ENCODE measurements around the gene SMAD2.

SMAD2 gene

DNA sequence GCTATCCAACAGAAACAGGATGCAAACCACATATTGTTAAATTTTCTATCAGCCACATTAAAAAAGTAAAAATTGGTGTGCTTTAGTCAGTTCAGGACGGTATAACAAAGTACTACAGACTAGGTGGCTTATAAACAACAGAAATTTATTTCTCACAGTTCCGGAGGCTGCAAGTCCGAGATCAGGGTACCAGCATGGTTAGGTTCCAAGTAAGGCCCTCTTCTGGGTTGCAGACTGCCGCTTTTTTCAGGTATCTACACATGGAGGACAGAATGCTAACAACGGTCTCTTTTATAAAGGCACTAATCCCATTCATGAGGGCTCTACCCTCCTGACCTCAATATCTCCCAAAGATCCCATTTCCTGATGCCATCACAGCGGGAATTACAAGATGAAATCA lies 10.5 kb downstream of the SMAD2 start:
- no peaks in the 10 kb centered on the region for H3K27me3 ChIP-seq (ENCODE audit: insufficient read depth, poor library complexity, severe bottlenecking)
- no peak overlapping the region for H3K27ac ChIP-seq (ENCODE audit: poor library complexity, severe bottlenecking)
- DNase-seq (ENCODE audit: low spot score): no peak
- TF ChIP-seq, protein P1, sequence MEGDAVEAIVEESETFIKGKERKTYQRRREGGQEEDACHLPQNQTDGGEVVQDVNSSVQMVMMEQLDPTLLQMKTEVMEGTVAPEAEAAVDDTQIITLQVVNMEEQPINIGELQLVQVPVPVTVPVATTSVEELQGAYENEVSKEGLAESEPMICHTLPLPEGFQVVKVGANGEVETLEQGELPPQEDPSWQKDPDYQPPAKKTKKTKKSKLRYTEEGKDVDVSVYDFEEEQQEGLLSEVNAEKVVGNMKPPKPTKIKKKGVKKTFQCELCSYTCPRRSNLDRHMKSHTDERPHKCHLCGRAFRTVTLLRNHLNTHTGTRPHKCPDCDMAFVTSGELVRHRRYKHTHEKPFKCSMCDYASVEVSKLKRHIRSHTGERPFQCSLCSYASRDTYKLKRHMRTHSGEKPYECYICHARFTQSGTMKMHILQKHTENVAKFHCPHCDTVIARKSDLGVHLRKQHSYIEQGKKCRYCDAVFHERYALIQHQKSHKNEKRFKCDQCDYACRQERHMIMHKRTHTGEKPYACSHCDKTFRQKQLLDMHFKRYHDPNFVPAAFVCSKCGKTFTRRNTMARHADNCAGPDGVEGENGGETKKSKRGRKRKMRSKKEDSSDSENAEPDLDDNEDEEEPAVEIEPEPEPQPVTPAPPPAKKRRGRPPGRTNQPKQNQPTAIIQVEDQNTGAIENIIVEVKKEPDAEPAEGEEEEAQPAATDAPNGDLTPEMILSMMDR (IDR thresholded peaks at IDR 0.05; ENCODE audit: poor library complexity, severe bottlenecking): no peak
- no peak overlapping the region for H3K4me3 ChIP-seq (ENCODE audit: severe bottlenecking)
- no peaks in the 10 kb centered on the region for H3K36me3 ChIP-seq (ENCODE audit: low read depth)
- ATAC-seq (ENCODE audit: low read depth): no peak
- H3K4me1 ChIP-seq (ENCODE audit: insufficient read depth, poor library complexity, severe bottlenecking): peaks cover 10% of the 10 kb centered on the region
- no peaks in the 10 kb centered on the region for H3K9me3 ChIP-seq (ENCODE audit: severe bottlenecking)

DNA sequence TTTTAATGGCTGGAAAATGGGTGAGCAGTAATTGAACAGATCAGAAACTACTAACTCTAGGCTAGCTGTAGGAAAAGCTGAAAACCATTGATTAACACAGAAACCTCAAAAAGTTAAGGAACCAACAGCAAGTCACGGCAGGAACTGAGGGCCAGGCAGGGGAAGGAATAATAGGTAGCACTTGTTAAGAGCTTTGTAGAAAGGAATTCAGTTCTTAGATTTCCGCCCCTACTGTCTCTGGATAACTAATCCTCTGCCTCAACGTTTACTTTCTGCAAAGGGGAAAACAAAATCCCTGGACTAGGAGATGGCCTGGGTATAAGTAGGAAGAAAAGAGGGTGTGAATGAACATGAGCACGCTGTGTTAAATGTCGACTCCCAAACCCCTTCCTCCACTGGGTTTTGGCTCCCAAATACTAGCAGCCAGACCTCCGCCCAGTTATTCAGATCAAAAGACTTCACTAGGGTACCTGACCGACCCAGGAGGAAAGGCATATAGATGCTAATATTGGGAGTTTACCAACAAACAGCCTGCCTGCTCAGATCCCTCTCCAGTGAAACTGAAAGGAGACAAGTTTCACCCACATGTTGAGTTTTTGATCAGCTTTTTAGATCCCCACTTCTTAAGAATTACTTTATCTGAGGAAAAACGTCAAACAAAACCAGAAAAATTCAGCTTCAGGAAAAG lies 12.4 kb downstream of the SMAD2 start:
- peaks cover 15% of the 10 kb centered on the region for H3K4me1 ChIP-seq (ENCODE audit: insufficient read depth, poor library complexity, severe bottlenecking)
- TF ChIP-seq, protein P1 (IDR thresholded peaks at IDR 0.05; ENCODE audit: poor library complexity, severe bottlenecking): no peak
- DNase-seq (ENCODE audit: low spot score) (no peak), ATAC-seq (ENCODE audit: low read depth) (no peak)
- H3K4me3 ChIP-seq (ENCODE audit: severe bottlenecking): no peak overlapping the region
- peaks cover 13% of the 10 kb centered on the region for H3K36me3 ChIP-seq (ENCODE audit: low read depth)
- no peaks in the 10 kb centered on the region for H3K27me3 ChIP-seq (ENCODE audit: insufficient read depth, poor library complexity, severe bottlenecking)
- H3K27ac ChIP-seq (ENCODE audit: poor library complexity, severe bottlenecking): no peak overlapping the region
- no peaks in the 10 kb centered on the region for H3K9me3 ChIP-seq (ENCODE audit: severe bottlenecking)

DNA sequence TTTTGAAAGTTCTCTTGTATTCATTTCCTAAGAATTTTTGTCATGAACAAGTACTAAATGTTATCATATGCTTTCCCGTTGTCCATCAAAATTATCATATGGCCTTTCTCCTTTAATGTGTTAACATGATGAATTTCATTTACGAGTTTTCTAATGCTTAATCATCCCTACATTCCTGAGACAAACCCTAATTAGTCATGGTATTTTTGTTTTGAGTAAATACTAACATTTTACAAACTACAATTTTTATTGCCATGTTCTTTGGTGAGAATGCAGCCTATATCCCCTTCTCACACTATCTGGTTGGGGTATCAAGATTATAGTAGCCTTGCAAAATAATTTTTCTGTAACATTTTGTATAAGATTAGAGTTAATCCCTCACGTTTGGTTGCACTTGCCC lies 14.5 kb downstream of the SMAD2 start:
- TF ChIP-seq, protein P1 (IDR thresholded peaks at IDR 0.05; ENCODE audit: poor library complexity, severe bottlenecking): no peak
- peaks cover 16% of the 10 kb centered on the region for H3K4me1 ChIP-seq (ENCODE audit: insufficient read depth, poor library complexity, severe bottlenecking)
- H3K9me3 ChIP-seq (ENCODE audit: severe bottlenecking): no peaks in the 10 kb centered on the region
- no peaks in the 10 kb centered on the region for H3K27me3 ChIP-seq (ENCODE audit: insufficient read depth, poor library complexity, severe bottlenecking)
- peak; percentile 33; the same call in 1 of the 3 replicates for ATAC-seq (ENCODE audit: low read depth)
- H3K4me3 ChIP-seq (ENCODE audit: severe bottlenecking): no peak overlapping the region
- no peak for DNase-seq (ENCODE audit: low spot score)
- peaks cover 13% of the 10 kb centered on the region for H3K36me3 ChIP-seq (ENCODE audit: low read depth)
- H3K27ac ChIP-seq (ENCODE audit: poor library complexity, severe bottlenecking): no peak overlapping the region

DNA sequence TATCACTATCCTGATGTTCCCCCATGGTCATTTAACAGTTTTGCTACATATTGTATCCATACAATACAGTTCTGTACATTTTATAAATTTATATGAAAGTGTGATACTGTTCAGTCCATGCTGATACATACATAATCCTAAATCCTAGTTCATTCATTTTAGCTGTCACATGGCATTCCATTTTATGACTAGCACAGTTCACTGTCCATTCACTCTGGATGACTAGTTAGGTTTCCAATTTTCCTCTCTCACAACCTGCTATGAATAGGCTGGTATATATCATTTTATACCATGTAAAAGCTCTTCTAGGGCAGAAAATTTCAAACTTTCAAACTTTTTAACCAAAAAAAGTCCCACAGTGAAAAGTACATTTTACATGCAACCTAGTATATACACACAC lies 15.2 kb downstream of the SMAD2 start:
- DNase-seq (ENCODE audit: low spot score) (no peak), ATAC-seq (ENCODE audit: low read depth) (peak; percentile 57; the same call in 1 of the 3 replicates)
- Histone ChIP-seq H3K27ac (ENCODE audit: poor library complexity, severe bottlenecking) (no peak overlapping the region), H3K9me3 (ENCODE audit: severe bottlenecking) (no peaks in the 10 kb centered on the region), H3K27me3 (ENCODE audit: insufficient read depth, poor library complexity, severe bottlenecking) (no peaks in the 10 kb centered on the region), H3K36me3 (ENCODE audit: low read depth) (peaks cover 13% of the 10 kb centered on the region), H3K4me3 (ENCODE audit: severe bottlenecking) (no peak overlapping the region), H3K4me1 (ENCODE audit: insufficient read depth, poor library complexity, severe bottlenecking) (peaks cover 16% of the 10 kb centered on the region)
- TF ChIP-seq, protein P1 (IDR thresholded peaks at IDR 0.05; ENCODE audit: poor library complexity, severe bottlenecking): no peak
